ENCODE measurements around the gene UBR2.

Gene UBR2

DNA sequence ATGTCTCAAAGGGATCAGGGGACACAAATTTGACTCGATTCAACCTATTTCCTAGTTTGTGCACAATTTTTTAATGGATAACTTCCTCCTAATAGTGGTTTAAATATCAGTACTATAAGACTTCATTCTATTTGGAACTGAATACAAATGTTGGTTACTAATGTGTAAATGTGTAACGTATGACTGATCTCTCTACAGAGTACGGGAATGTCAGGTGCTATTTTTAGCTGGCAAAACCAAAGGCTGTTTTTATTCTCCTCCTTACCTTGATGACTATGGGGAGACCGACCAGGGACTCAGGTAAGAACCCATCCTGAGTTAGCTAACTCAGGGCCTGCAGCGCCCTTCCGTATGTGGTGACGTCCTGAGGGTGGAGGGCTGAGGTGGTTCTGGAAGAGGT, 125.5 kb downstream of the UBR2 start:
- Histone ChIP-seq H3K27ac (ENCODE audit: insufficient read depth, low read depth, low read length, poor library complexity, severe bottlenecking) (no peak overlapping the region), H3K4me1 (ENCODE audit: control insufficient read depth, insufficient read depth, low read length) (no peaks in the 10 kb centered on the region), H3K27me3 (ENCODE audit: control insufficient read depth, insufficient read depth, low read length, poor library complexity, severe bottlenecking) (no peaks in the 10 kb centered on the region), H3K9me3 (ENCODE audit: control insufficient read depth, low read length) (no peaks in the 10 kb centered on the region), H3K4me3 (ENCODE audit: insufficient read depth, low read depth, low read length) (no peak overlapping the region), H3K36me3 (ENCODE audit: control insufficient read depth, insufficient read depth, low read length) (peaks cover 42% of the 10 kb centered on the region)
- 94 to 100% methylated on average over 6 to 7 of the region's 7 CpGs for WGBS, 2 experiments

DNA sequence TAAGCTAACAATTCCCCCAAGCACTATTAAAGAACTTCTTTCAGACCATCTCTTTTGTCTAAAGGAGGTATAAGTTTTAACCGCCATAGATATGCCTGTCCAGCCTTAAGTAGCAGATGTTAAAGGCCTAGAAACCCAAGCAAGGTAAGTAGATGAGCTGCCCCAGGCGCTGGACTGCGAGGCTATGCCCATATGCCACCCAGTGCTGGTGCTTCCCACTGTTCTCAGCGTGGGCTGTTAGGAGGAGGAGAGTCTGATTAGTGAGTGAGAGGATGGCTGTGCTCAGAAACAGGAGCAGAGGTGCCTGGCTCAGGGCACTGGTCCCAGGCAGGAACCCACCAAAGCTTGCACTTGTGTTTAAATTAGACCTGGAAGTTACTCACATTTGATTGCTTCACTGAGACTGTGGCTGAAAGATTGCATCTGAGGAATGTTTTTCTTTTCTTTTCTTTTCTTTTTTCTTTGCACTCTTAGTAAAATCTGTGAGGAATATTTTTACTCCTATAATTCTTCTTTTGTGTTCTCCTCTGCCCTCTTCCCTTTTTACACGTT, 126.4 kb downstream of the UBR2 start:
- 94 to 95% methylated on average over 5 of the region's 5 CpGs for WGBS, 2 experiments
- H3K36me3 ChIP-seq (ENCODE audit: control insufficient read depth, insufficient read depth, low read length) = peaks cover 34% of the 10 kb centered on the region

DNA sequence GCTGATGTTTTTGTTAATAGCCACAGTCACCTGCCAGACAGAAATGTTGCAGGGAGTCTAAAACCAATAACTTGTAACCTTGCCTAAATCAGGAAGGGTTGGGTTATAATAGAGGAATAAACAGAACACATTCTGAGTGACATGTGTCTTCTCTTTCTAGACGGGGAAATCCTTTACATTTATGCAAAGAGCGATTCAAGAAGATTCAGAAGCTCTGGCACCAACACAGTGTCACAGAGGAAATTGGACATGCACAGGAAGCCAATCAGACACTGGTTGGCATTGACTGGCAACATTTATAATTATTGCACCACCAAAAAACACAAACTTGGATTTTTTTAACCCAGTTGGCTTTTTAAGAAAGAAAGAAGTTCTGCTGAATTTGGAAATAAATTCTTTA, 127.0 kb downstream of the UBR2 start:
- Histone ChIP-seq H3K27ac (ENCODE audit: insufficient read depth, low read depth, low read length, poor library complexity, severe bottlenecking) (no peak overlapping the region), H3K4me3 (ENCODE audit: insufficient read depth, low read depth, low read length) (no peak overlapping the region), H3K27me3 (ENCODE audit: control insufficient read depth, insufficient read depth, low read length, poor library complexity, severe bottlenecking) (no peaks in the 10 kb centered on the region), H3K4me1 (ENCODE audit: control insufficient read depth, insufficient read depth, low read length) (no peaks in the 10 kb centered on the region), H3K36me3 (ENCODE audit: control insufficient read depth, insufficient read depth, low read length) (peaks cover 28% of the 10 kb centered on the region), H3K9me3 (ENCODE audit: control insufficient read depth, low read length) (no peaks in the 10 kb centered on the region)
- 95 to 96% methylated on average over 2 of the region's 2 CpGs for WGBS, 2 experiments

More for the DNA sequence above, 126.4 kb downstream of the UBR2 start:
- Histone ChIP-seq H3K9me3 (ENCODE audit: control insufficient read depth, low read length) (no peaks in the 10 kb centered on the region), H3K4me3 (ENCODE audit: insufficient read depth, low read depth, low read length) (no peak overlapping the region), H3K4me1 (ENCODE audit: control insufficient read depth, insufficient read depth, low read length) (no peaks in the 10 kb centered on the region), H3K27me3 (ENCODE audit: control insufficient read depth, insufficient read depth, low read length, poor library complexity, severe bottlenecking) (no peaks in the 10 kb centered on the region), H3K27ac (ENCODE audit: insufficient read depth, low read depth, low read length, poor library complexity, severe bottlenecking) (no peak overlapping the region)

DNA sequence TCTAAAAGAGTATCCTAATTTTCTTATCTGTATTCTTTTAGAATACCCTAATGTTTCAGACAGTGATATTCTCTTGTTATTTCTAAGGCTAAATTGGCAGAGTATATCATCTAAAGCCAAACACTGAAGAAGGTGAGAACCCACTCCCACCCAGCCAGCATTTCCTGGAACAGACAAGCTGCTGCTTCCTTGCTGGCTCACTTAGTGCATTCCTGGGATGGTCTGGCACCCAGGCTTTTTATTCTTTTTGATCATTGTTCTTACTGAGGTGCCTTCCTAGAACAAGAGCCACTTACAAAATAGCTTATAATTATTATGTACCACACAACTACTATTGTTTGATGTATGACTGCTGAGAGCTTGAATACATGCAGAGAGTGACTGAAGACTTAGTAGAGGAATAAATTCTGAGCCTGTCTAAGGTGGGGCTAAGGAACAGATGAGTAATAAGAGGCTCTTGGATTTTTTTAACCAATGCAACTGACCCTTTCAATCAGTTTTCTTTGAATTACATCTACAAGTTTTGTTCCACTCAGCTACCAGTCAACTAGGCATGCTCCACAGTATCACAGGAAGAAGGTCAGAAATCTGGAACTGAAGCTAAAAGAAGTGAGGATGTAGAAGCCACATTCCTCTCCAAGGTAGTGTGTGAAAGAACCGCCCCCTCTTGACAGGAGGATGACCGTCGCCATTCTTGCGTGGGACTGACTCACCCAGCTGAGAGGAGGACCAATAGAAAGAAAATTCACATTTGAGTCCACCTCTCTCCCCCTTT, 128.5 kb downstream of the UBR2 start:
- WGBS, 2 experiments = 83 to 87% methylated on average over 4 of the region's 4 CpGs
- no peaks in the 10 kb centered on the region for H3K9me3 ChIP-seq (ENCODE audit: control insufficient read depth, low read length)
- no peak overlapping the region for H3K4me3 ChIP-seq (ENCODE audit: insufficient read depth, low read depth, low read length)
- H3K36me3 ChIP-seq (ENCODE audit: control insufficient read depth, insufficient read depth, low read length) = peaks cover 27% of the 10 kb centered on the region
- H3K4me1 ChIP-seq (ENCODE audit: control insufficient read depth, insufficient read depth, low read length) = no peaks in the 10 kb centered on the region
- H3K27ac ChIP-seq (ENCODE audit: insufficient read depth, low read depth, low read length, poor library complexity, severe bottlenecking) = no peak overlapping the region
- no peaks in the 10 kb centered on the region for H3K27me3 ChIP-seq (ENCODE audit: control insufficient read depth, insufficient read depth, low read length, poor library complexity, severe bottlenecking)

DNA sequence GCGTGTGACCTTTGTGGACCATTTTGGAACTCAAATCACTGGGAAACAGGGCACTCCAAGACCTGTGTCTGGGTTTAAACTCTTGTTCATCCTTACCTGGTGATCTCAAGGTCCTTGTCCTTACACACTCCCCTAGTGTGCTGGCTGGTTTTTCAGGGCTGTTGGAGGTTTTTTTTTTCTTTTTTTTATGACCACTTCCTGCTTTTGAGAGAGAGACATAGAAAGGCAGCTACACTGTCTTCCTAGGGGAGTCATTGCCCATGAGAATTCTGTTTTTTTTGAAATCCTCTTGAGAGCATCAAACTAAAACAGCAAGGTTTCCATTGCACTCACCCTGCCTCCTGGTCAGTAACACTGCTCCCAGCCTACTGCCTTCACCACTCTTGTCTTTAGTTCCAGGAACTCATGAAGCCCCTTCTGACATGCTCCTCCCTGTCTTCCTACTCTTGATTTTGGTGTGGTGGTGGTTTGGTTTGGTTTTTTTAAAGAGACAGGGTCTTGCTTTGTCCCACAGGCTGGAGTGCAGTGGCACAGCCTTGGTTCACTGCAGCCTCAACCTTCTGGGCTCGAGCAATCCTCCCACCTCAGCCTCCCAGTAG, 130.0 kb downstream of the UBR2 start:
- Histone ChIP-seq H3K4me1 (ENCODE audit: control insufficient read depth, insufficient read depth, low read length) (no peaks in the 10 kb centered on the region), H3K27me3 (ENCODE audit: control insufficient read depth, insufficient read depth, low read length, poor library complexity, severe bottlenecking) (no peaks in the 10 kb centered on the region), H3K9me3 (ENCODE audit: control insufficient read depth, low read length) (no peaks in the 10 kb centered on the region), H3K27ac (ENCODE audit: insufficient read depth, low read depth, low read length, poor library complexity, severe bottlenecking) (no peak overlapping the region), H3K4me3 (ENCODE audit: insufficient read depth, low read depth, low read length) (no peak overlapping the region), H3K36me3 (ENCODE audit: control insufficient read depth, insufficient read depth, low read length) (peaks cover 17% of the 10 kb centered on the region)
- 91 to 94% methylated on average over 2 of the region's 2 CpGs for WGBS, 2 experiments

DNA sequence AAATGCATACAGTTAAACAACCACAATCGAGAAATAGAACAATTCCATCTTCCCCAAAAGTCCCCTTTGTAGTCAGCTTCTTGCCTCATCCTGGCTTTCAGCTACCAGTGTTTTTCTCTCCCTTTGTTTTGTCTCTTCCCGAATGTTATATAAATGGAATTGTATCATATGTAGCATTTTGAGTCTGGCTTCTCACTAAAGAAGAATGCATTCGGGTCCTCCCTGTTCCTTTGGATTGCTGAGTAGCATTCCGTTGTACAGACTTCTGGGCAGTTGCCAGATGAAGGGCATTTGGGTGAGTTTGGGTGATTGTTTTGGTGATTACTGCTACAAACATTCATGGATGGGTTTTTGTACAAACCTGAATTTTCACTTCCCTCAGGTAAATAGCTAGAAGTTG, 130.8 kb downstream of the UBR2 start:
- H3K4me1 ChIP-seq (ENCODE audit: control insufficient read depth, insufficient read depth, low read length) = no peaks in the 10 kb centered on the region
- H3K27me3 ChIP-seq (ENCODE audit: control insufficient read depth, insufficient read depth, low read length, poor library complexity, severe bottlenecking) = no peaks in the 10 kb centered on the region
- H3K27ac ChIP-seq (ENCODE audit: insufficient read depth, low read depth, low read length, poor library complexity, severe bottlenecking) = no peak overlapping the region
- H3K9me3 ChIP-seq (ENCODE audit: control insufficient read depth, low read length) = no peaks in the 10 kb centered on the region
- no peak overlapping the region for H3K4me3 ChIP-seq (ENCODE audit: insufficient read depth, low read depth, low read length)
- H3K36me3 ChIP-seq (ENCODE audit: control insufficient read depth, insufficient read depth, low read length) = peaks cover 15% of the 10 kb centered on the region
- 93 to 96% methylated on average over 4 of the region's 4 CpGs for WGBS, 2 experiments

DNA sequence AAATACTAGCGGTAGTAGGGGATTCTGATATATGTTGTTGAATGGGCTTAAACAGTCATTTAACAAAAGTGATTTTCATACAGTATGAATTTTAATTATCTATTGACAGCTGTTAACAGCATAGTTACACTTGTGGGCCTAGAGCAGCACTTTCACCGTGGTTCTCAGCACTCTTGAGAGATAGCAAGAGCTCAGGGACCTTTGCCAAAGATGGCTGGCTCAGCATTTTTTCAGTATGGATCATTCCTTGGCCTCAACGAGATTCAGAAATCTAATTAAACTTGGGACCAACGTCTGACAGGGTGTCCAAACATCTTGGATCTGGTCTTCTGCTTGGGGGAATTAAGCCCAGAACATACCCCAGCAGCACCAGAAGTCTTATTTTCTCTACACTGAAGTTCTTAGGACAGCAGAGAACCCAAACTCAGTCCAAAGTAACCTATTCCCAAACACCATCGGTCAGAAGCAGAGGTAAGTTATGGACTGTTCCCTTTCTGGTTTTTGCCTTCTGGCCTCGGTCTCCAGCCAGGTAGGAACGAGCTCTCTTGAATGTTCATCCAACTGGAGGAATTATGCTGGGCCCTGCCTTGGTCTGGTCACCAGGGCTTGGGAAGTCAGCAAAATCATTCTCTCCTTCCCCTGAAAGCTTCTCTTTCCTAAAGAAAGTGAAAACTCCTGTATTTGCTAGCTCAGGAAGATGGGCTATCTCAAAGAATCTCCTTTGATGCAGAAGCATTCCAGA, 132.9 kb downstream of the UBR2 start:
- WGBS, 2 experiments = 93% methylated on average over 6 of the region's 7 CpGs

DNA sequence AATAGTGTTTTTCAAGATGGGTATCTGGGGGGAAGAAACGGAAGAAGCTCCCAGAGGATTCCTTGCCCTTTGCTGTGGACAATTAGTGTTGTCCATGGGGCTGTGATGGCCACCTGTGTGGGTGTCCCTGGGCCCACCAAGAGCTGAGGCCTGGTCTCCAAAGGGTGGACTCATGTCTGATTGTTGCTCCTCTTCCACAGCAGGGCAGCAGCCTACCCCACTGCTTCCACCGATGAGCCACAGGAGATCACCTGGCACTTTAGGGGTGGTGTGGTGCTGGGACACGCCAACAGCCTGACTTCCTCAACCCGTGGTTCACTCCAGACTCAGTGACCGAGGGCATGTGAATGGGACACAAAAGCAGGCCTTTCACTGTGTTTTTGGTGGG, 133.4 kb downstream of the UBR2 start:
- H3K4me1 ChIP-seq (ENCODE audit: control insufficient read depth, insufficient read depth, low read length) = no peaks in the 10 kb centered on the region
- 93 to 94% methylated on average over 5 of the region's 5 CpGs for WGBS, 2 experiments
- no peaks in the 10 kb centered on the region for H3K9me3 ChIP-seq (ENCODE audit: control insufficient read depth, low read length)
- H3K27me3 ChIP-seq (ENCODE audit: control insufficient read depth, insufficient read depth, low read length, poor library complexity, severe bottlenecking) = no peaks in the 10 kb centered on the region
- no peak overlapping the region for H3K27ac ChIP-seq (ENCODE audit: insufficient read depth, low read depth, low read length, poor library complexity, severe bottlenecking)
- H3K36me3 ChIP-seq (ENCODE audit: control insufficient read depth, insufficient read depth, low read length) = peaks cover 6% of the 10 kb centered on the region
- H3K4me3 ChIP-seq (ENCODE audit: insufficient read depth, low read depth, low read length) = no peak overlapping the region

More for the DNA sequence above, 132.9 kb downstream of the UBR2 start:
- no peak overlapping the region for H3K4me3 ChIP-seq (ENCODE audit: insufficient read depth, low read depth, low read length)
- no peak overlapping the region for H3K27ac ChIP-seq (ENCODE audit: insufficient read depth, low read depth, low read length, poor library complexity, severe bottlenecking)
- H3K9me3 ChIP-seq (ENCODE audit: control insufficient read depth, low read length) = no peaks in the 10 kb centered on the region
- no peaks in the 10 kb centered on the region for H3K4me1 ChIP-seq (ENCODE audit: control insufficient read depth, insufficient read depth, low read length)
- peaks cover 6% of the 10 kb centered on the region for H3K36me3 ChIP-seq (ENCODE audit: control insufficient read depth, insufficient read depth, low read length)
- no peaks in the 10 kb centered on the region for H3K27me3 ChIP-seq (ENCODE audit: control insufficient read depth, insufficient read depth, low read length, poor library complexity, severe bottlenecking)

DNA sequence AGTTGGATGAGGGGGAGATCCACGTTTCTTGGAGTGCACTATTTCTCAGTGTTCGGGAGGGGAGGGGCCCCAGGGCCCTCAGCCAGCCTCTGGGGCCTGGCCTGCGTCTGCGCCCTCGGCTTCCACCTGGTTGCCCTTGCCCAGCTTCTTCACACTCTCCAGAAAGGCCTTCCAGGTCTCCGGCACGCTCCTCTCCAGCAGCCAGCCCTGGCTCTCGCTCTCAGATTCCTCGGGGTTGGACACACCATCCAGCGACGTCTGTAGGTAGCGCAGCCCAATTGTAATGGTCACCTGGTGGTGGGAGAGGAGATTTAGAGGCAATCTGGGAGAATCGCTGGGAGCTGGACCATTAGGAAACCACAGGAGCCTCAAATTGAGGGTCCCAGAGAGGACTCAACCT, 134.4 kb downstream of the UBR2 start:
- H3K27me3 ChIP-seq (ENCODE audit: control insufficient read depth, insufficient read depth, low read length, poor library complexity, severe bottlenecking) = no peaks in the 10 kb centered on the region
- 92 to 93% methylated on average over 13 of the region's 13 CpGs for WGBS, 2 experiments

DNA sequence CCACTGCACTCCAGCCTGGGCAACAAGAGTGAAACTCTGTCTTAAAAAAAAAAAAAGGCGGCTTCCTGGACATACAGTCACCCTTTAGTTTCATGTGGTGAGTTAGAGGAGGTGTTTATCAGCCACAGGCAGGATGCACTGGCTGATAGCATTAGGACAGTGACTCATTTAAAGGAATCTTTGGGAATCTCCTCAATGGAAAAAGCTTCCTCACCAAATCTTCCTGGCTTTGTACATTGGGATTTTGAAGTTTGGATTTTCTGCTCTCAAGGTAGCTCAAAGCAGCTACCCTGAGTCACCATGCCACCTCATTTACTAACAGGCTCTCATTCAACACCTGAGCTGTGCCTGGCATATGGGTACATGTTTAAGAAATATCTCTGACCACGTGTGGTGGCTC, 138.4 kb downstream of the UBR2 start:
- Histone ChIP-seq H3K4me1 (ENCODE audit: control insufficient read depth, insufficient read depth, low read length) (no peaks in the 10 kb centered on the region), H3K27ac (ENCODE audit: insufficient read depth, low read depth, low read length, poor library complexity, severe bottlenecking) (no peak overlapping the region), H3K27me3 (ENCODE audit: control insufficient read depth, insufficient read depth, low read length, poor library complexity, severe bottlenecking) (no peaks in the 10 kb centered on the region), H3K9me3 (ENCODE audit: control insufficient read depth, low read length) (no peaks in the 10 kb centered on the region), H3K36me3 (ENCODE audit: control insufficient read depth, insufficient read depth, low read length) (no peaks in the 10 kb centered on the region), H3K4me3 (ENCODE audit: insufficient read depth, low read depth, low read length) (no peak overlapping the region)
- WGBS, 2 experiments = 62 to 80% methylated on average over 2 of the region's 2 CpGs

More for the DNA sequence above, 134.4 kb downstream of the UBR2 start:
- no peaks in the 10 kb centered on the region for H3K4me1 ChIP-seq (ENCODE audit: control insufficient read depth, insufficient read depth, low read length)
- H3K9me3 ChIP-seq (ENCODE audit: control insufficient read depth, low read length) = no peaks in the 10 kb centered on the region
- H3K36me3 ChIP-seq (ENCODE audit: control insufficient read depth, insufficient read depth, low read length) = no peaks in the 10 kb centered on the region
- H3K27ac ChIP-seq (ENCODE audit: insufficient read depth, low read depth, low read length, poor library complexity, severe bottlenecking) = no peak overlapping the region
- H3K4me3 ChIP-seq (ENCODE audit: insufficient read depth, low read depth, low read length) = no peak overlapping the region

Data from ectodermal cell (in vitro differentiated cells).